GM10847 (cell line): ENCODE measurements around the gene FBXL16.

ENCODE experiments used
- POLR2A ChIP-seq: IDR thresholded peaks from 2 replicates; pipeline ENCODE4 v1.6.1; 2011; ENCODE audit not compliant: insufficient read length; ENCODE audit errors: extremely low read depth

Gene FBXL16

DNA sequence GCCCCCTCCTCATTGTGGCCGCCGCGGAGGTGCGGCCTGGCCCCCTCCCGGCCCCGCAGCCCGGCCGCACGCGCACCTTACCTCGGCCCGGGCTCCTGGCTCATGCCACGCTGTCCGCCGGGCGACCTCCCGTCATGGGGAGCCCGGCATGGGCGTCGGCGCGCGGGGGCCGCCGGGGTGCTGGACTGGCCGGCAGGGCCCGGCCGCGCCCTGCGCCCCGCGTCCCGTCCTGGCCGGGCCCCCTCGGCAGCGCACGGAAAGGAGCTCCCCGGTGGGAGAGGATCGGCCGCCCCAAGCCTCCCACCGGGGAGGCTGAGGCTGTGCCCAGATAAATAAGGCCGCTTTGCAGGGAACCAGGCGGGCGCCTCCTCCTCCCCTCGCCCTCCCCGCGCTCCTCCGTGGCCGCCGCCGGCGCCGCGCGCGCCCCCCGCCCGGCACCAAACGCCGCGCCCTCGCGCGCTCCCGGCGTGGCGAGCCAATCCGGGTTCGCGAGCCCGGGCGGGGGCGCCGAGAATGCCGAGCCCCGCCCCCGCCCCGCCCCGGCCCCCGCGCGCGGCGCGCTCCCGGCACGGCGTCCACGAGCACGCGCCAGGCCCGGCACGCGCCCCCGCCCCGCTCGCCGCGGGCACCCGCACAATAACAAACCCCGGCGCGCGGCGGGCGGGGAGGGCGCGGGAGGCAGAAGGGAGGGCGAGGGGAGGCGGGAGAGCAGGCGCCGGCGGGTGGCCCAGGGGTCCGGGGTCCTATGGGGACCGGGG, at the start of gene FBXL16:
FBXL16 (minus strand) TSS at position 371 of the 758 bp plus-strand sequence. CDS start 8,396 bp downstream, outside the sequence.
- TF ChIP-seq POLR2A = no peak

DNA sequence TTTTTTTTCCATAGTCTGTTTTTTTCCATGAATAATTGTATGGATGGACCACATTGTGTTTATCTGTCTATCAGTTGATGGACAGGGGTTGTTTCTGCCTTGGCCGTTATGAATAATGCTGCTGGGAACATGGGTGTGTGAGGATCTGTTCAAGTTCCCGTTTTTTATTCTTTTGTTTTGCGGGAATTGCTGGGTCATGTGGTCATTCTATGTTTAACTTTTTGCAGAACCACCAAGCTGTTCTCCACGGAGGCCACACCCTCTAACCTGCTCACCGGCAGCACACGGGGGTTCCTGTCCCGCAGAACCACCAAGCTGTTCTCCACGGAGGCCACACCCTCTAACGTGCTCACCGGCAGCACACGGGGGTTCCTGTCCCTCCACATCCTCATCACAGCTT, 49.1 kb upstream of the FBXL16 start:
- TF ChIP-seq POLR2A = no peak

GRCh38 chr16:752007-752312, 46.4 kb upstream of the FBXL16 start:
- no peak for TF ChIP-seq POLR2A

GRCh38 chr16:751152-752006, 45.8 kb upstream of the FBXL16 start:
- no peak for TF ChIP-seq POLR2A

DNA sequence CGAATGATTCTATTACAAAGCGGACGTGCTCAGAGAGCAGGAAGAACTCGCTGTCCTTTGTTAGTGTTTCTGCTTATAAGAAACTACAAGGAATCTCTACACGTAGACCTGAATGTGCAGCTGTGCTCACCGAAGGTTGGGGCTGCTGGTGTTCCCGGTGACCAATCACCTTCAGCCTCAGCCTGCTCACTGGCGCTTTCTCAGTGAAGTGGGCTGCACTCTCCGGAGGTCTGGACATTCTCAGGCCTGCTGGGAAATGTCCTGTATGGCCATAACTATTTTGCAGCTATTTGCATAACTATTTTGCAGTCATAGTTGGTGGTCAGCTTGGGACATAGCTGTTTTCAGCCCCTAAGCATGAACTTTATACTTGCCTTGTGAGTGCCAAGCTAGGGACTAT, 44.9 kb upstream of the FBXL16 start:
- no peak for TF ChIP-seq POLR2A

GRCh38 chr16:749010-749409, 43.4 kb upstream of the FBXL16 start:
- no peak for TF ChIP-seq POLR2A

- no peak for TF ChIP-seq POLR2A
Measured at GRCh38 chr16:747978-748746, 42.6 kb upstream of the FBXL16 start.

GRCh38 chr16:746637-747036, 41.0 kb upstream of the FBXL16 start:
- no peak for TF ChIP-seq POLR2A

GRCh38 chr16:745739-746138, 40.1 kb upstream of the FBXL16 start:
- TF ChIP-seq POLR2A = no peak

- no peak for TF ChIP-seq POLR2A
Measured at GRCh38 chr16:743794-744500, 38.3 kb upstream of the FBXL16 start.

GRCh38 chr16:741986-742629, 36.5 kb upstream of the FBXL16 start:
- no peak for TF ChIP-seq POLR2A

GRCh38 chr16:740764-741505, 35.3 kb upstream of the FBXL16 start, which contains the start of gene CIAO3:
Gene CIAO3 (minus strand): TSS chr16:740997. CDS start chr16:740985, 12 bp downstream.
- no peak for TF ChIP-seq POLR2A

GRCh38 chr16:740459-740763, 34.8 kb upstream of the FBXL16 start:
- TF ChIP-seq POLR2A = no peak
